Activated naive CD8-positive, alpha-beta T cell treated with anti-CD3 and anti-CD28 coated beads, Interleukin-2, amount 10 ng/mL, durations not matched to agents 7 days and 5 days (primary cell): ENCODE results near the gene ZBTB22. TPM values are rescaled to one million over a fixed set of nuclear protein-coding genes. Genes with fewer than 3 reads are reported as not detected.
"Not testable (repeated sequence)": the region's sequence is repeated elsewhere in the genome, so short reads cannot be mapped to it uniquely, and the experiment has no call there.

Experiments
- ATAC-seq: fragments of 150-1000 bp; cut with Tn5 transposase; one replicate; pipeline ENCODE4 v1.10.0; 2021; ENCODE audit warnings: low read depth, moderate library complexity
- POLR2A ChIA-PET: fragments of 350-600 bp; sonication (Branson Sonifier 250); formaldehyde crosslinking; loops from one replicate; lab custom pipeline; 2021; ENCODE audit warnings: antibody characterized with exemption; lab: Charles Lee
- DNase-seq: peaks from one replicate; pipeline ENCODE4 v3.0.0; 2021
- H3K27ac Mint-ChIP-seq: one replicate; pipeline ENCODE4 v1.8.0; 2022; ENCODE audit warnings: mild to moderate bottlenecking, mixed read lengths
- H3K27me3 Mint-ChIP-seq: one replicate; pipeline ENCODE4 v1.8.0; 2022; ENCODE audit warnings: mild to moderate bottlenecking, moderate library complexity, mixed read lengths
- H3K36me3 Mint-ChIP-seq: one replicate; pipeline ENCODE4 v1.8.0; 2021; ENCODE audit warnings: mild to moderate bottlenecking, mixed read lengths
- H3K4me1 Mint-ChIP-seq: one replicate; pipeline ENCODE4 v1.8.0; 2021; ENCODE audit warnings: mixed read lengths
- H3K4me3 Mint-ChIP-seq: one replicate; pipeline ENCODE4 v1.8.0; 2022; ENCODE audit warnings: mild to moderate bottlenecking, moderate library complexity, mixed read lengths
- H3K9me3 Mint-ChIP-seq: one replicate; pipeline ENCODE4 v1.8.0; 2021; ENCODE audit warnings: mixed read lengths
- total RNA-seq, 2 experiments: library from RNA; stranded (reverse); gene quantifications; one replicate each; pipeline ENCODE4 v1.2.3, GENCODE V29; 2021

Gene ZBTB22
- total RNA-seq, 2 experiments from 2014 or later = 20.9 to 24.5 TPM

- ATAC-seq = no peak
These were observed 38.3 kb downstream of the ZBTB22 start for GRCh38 chr6:33279257-33279695.

GRCh38 chr6:33278810-33279209 lies 38.7 kb downstream of the ZBTB22 start:
- ATAC-seq (no peak), DNase-seq (peak; percentile 21)
- Mint-ChIP-seq H3K4me1 (peaks cover 39% of the 10 kb centered on the region), H3K4me3 (peak overlapping the region; percentile 97), H3K9me3 (no peaks in the 10 kb centered on the region), H3K27ac (peak overlapping the region; percentile 98), H3K36me3 (peaks cover 28% of the 10 kb centered on the region), H3K27me3 (no peaks in the 10 kb centered on the region)
- POLR2A ChIA-PET = interaction anchor here (0.8 to 4.4 kb wide), 8 partner anchors 11 to 152 kb away, joined by 3 to 107 read pairs (median 20); partner anchors contain the start of genes KIFC1, PFDN6, RGL2 and TAPBP

More at GRCh38 chr6:33279257-33279695, 38.3 kb downstream of the ZBTB22 start:
- Mint-ChIP-seq H3K9me3 (no peaks in the 10 kb centered on the region), H3K27me3 (no peaks in the 10 kb centered on the region), H3K27ac (no peak overlapping the region), H3K36me3 (peaks cover 26% of the 10 kb centered on the region), H3K4me1 (peaks cover 37% of the 10 kb centered on the region), H3K4me3 (no peak overlapping the region)
- POLR2A ChIA-PET = interaction anchor here (2.3 to 4.4 kb wide), 4 partner anchors 10 to 152 kb away, joined by 7 to 107 read pairs (median 54); partner anchors contain the start of genes PFDN6, RGL2 and WDR46
- DNase-seq = peak; percentile 30

GRCh38 chr6:33278392-33278741 lies 39.2 kb downstream of the ZBTB22 start:
- ATAC-seq (no peak), DNase-seq (no peak)
- peaks cover 40% of the 10 kb centered on the region for H3K4me1 Mint-ChIP-seq
- POLR2A ChIA-PET = interaction anchor here (0.8 to 4.4 kb wide), 13 partner anchors 11 to 306 kb away, joined by 3 to 107 read pairs (median 9); partner anchors contain the start of genes CUTA, KIFC1, PFDN6 and RGL2
- no peaks in the 10 kb centered on the region for H3K9me3 Mint-ChIP-seq
- peak overlapping the region; percentile 98 for H3K27ac Mint-ChIP-seq
- H3K36me3 Mint-ChIP-seq = peaks cover 32% of the 10 kb centered on the region
- no peaks in the 10 kb centered on the region for H3K27me3 Mint-ChIP-seq
- H3K4me3 Mint-ChIP-seq = peak overlapping the region; percentile 97

- Mint-ChIP-seq H3K27me3 (no peaks in the 10 kb centered on the region), H3K36me3 (peaks cover 37% of the 10 kb centered on the region), H3K9me3 (no peaks in the 10 kb centered on the region), H3K4me3 (peak overlapping the region; percentile 97), H3K27ac (peak overlapping the region; percentile 98), H3K4me1 (peaks cover 44% of the 10 kb centered on the region)
- POLR2A ChIA-PET = interaction anchor here (0.6 to 4.4 kb wide), 26 partner anchors 12 to 309 kb away, joined by 3 to 107 read pairs (median 5); partner anchors contain the start of genes CUTA, HSD17B8, KIFC1 and PFDN6
- DNase-seq (peak; percentile 60), ATAC-seq (peak; percentile 29)
These were observed 39.7 kb downstream of the ZBTB22 start for GRCh38 chr6:33277663-33278391.

- no peaks in the 10 kb centered on the region for H3K9me3 Mint-ChIP-seq
- POLR2A ChIA-PET = interaction anchor here (0.5 to 4.4 kb wide), 26 partner anchors 12 to 308 kb away, joined by 3 to 107 read pairs (median 5); partner anchors contain the start of genes CUTA, HSD17B8, KIFC1 and PFDN6
- H3K36me3 Mint-ChIP-seq = peaks cover 41% of the 10 kb centered on the region
These were observed 40.5 kb downstream of the ZBTB22 start, which contains the start of gene B3GALT4 for GRCh38 chr6:33276864-33277662. Gene B3GALT4 (plus strand): TSS chr6:33277123. CDS start chr6:33277420, 297 bp downstream.

GRCh38 chr6:33276581-33276863 lies 41.0 kb downstream of the ZBTB22 start:
- POLR2A ChIA-PET = interaction anchor here (0.5 to 4.4 kb wide), 14 partner anchors 13 to 308 kb away, joined by 3 to 107 read pairs (median 9); partner anchors contain the start of genes CUTA, HSD17B8, KIFC1 and PFDN6
- Mint-ChIP-seq H3K4me1 (peaks cover 46% of the 10 kb centered on the region), H3K27me3 (no peaks in the 10 kb centered on the region), H3K27ac (peak overlapping the region; percentile 89), H3K9me3 (no peaks in the 10 kb centered on the region), H3K4me3 (peak overlapping the region; percentile 94), H3K36me3 (peaks cover 41% of the 10 kb centered on the region)
- DNase-seq (no peak), ATAC-seq (no peak)

More at GRCh38 chr6:33276864-33277662, 40.5 kb downstream of the ZBTB22 start, which contains the start of gene B3GALT4:
- Mint-ChIP-seq H3K27me3 (no peaks in the 10 kb centered on the region), H3K4me3 (peak within 1 kb of the TSS; percentile 97), H3K4me1 (peaks cover 46% of the 10 kb centered on the region), H3K27ac (peak within 1 kb of the TSS; percentile 98)
- ATAC-seq = peak; percentile 76
- DNase-seq = peak; percentile 86

GRCh38 chr6:33275795-33276580 lies 41.6 kb downstream of the ZBTB22 start:
- DNase-seq, H3K9me3 Mint-ChIP-seq, H3K27me3 Mint-ChIP-seq, ATAC-seq: not testable (repeated sequence)
- peaks cover 42% of the 10 kb centered on the region for H3K4me1 Mint-ChIP-seq
- POLR2A ChIA-PET = interaction anchor here (1.4 to 4.4 kb wide), 11 partner anchors 13 to 307 kb away, joined by 3 to 107 read pairs (median 19); partner anchors contain the start of genes HSD17B8, KIFC1, PFDN6 and RGL2
- H3K36me3 Mint-ChIP-seq = peaks cover 41% of the 10 kb centered on the region
- peak overlapping the region; percentile 94 for H3K4me3 Mint-ChIP-seq
- H3K27ac Mint-ChIP-seq = peak overlapping the region; percentile 89

- no peak for DNase-seq
- H3K27me3 Mint-ChIP-seq = no peaks in the 10 kb centered on the region
- H3K36me3 Mint-ChIP-seq = peaks cover 48% of the 10 kb centered on the region
- no peaks in the 10 kb centered on the region for H3K9me3 Mint-ChIP-seq
- POLR2A ChIA-PET = interaction anchor here (0.6 kb wide), 1 partner anchor 131 kb away, joined by 4 read pairs; no protein-coding TSS in a partner anchor
- no peak for ATAC-seq
- peak overlapping the region; percentile 94 for H3K4me3 Mint-ChIP-seq
- peak overlapping the region; percentile 99 for H3K27ac Mint-ChIP-seq
- peaks cover 50% of the 10 kb centered on the region for H3K4me1 Mint-ChIP-seq
These were observed 43.3 kb downstream of the ZBTB22 start for GRCh38 chr6:33273924-33274902.

- H3K9me3 Mint-ChIP-seq = no peaks in the 10 kb centered on the region
- no peaks in the 10 kb centered on the region for H3K27me3 Mint-ChIP-seq
- H3K4me3 Mint-ChIP-seq = peak overlapping the region; percentile 94
These were observed 44.2 kb downstream of the ZBTB22 start for GRCh38 chr6:33273129-33273923.

GRCh38 chr6:33272275-33273128 lies 45.0 kb downstream of the ZBTB22 start:
- Mint-ChIP-seq H3K27me3 (no peaks in the 10 kb centered on the region), H3K4me3 (peak overlapping the region; percentile 94), H3K36me3 (peaks cover 57% of the 10 kb centered on the region), H3K27ac (peak overlapping the region; percentile 99), H3K9me3 (no peaks in the 10 kb centered on the region), H3K4me1 (peaks cover 44% of the 10 kb centered on the region)
- DNase-seq = no peak
- ATAC-seq = peak; percentile 6
- POLR2A ChIA-PET = interaction anchor here (0.6 to 4.3 kb wide), 24 partner anchors 9 to 1390 kb away, joined by 3 to 52 read pairs (median 6); partner anchors contain the start of genes BAK1, CUTA, HSD17B8 and PFDN6

More at GRCh38 chr6:33273129-33273923, 44.2 kb downstream of the ZBTB22 start:
- Mint-ChIP-seq H3K27ac (peak overlapping the region; percentile 99), H3K36me3 (peaks cover 52% of the 10 kb centered on the region), H3K4me1 (peaks cover 44% of the 10 kb centered on the region)
- POLR2A ChIA-PET = interaction anchor here (0.6 to 4.3 kb wide), 5 partner anchors 16 to 306 kb away, joined by 4 to 52 read pairs (median 8); partner anchors contain the start of genes BAK1, PFDN6, PHF1 and WDR46
- DNase-seq (no peak), ATAC-seq (no peak)
